Sigmoid colon (tissue), 4 donors: ENCODE measurements around the gene KIAA1210.

Source experiments
- CTCF ChIP-seq, 4 experiments: fragments of 450-650 bp in 3 of 4; fragments of 200-600 bp in 1 of 4; IDR thresholded peaks; one replicate each; pipeline ENCODE4 v1.5.1; 2016 to 2019; ENCODE audit warnings: antibody characterized with exemption in 4 of 4, mild to moderate bottlenecking in 3 of 4, moderate library complexity in 2 of 4
- POLR2AphosphoS5 ChIP-seq, 4 donors: sonication (generic); formaldehyde crosslinking; IDR thresholded peaks; one replicate each; pipeline ENCODE4 v1.6.1; 2017; ENCODE audit warnings: antibody characterized with exemption in 4 of 4

- TF ChIP-seq CTCF (IDR thresholded peaks at IDR 0.05) (no peak), POLR2AphosphoS5 (IDR thresholded peaks at IDR 0.05) (no peak)
Observed at GRCh38 chrX:119055687-119056086, 71.9 kb downstream of the KIAA1210 start.
